ENCODE results near the gene MGAT5.

MGAT5 gene

DNA sequence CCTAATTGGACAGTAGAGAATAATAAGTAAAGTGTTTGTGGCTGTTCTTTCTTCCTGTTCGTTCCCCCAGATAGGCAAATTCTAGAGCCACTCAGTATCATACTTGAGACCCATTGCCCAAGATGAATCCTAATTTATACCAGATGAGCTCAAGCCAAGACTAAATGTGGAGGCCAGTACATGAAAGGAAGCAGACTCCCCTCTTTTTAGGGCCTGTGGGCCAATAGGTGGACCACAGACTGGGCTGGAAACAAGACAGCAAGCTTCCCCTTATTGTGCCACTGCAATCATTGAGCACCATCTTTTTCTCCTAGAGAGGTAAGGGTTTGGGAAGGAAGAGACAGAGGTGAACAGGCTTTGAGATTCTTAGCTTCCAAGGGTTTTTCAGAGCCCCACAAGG lies 141.9 kb downstream of the MGAT5 start:
- H2BK120ac ChIP-seq (ENCODE audit: low read depth, low read length) = no peak overlapping the region
- WGBS = 100% methylated on average over 1 of the region's 1 CpG
- H2BK5ac ChIP-seq (ENCODE audit: low read depth, low read length, poor library complexity, severe bottlenecking) = no peak overlapping the region
- H3K23ac ChIP-seq (ENCODE audit: low read length in 2 of 2) = no peak overlapping the region
- no peak overlapping the region for H3K4me3 ChIP-seq (ENCODE audit: insufficient read depth in 1 of 2, low read depth in 1 of 2, low read length in 2 of 2)
- H2BK15ac ChIP-seq (ENCODE audit: low read depth, poor library complexity, severe bottlenecking) = no peak overlapping the region
- peak overlapping the region in 1 of 2 experiments; percentile 26 for H2BK12ac ChIP-seq (ENCODE audit: low read length in 2 of 2)
- no peak overlapping the region for H3K9ac ChIP-seq (ENCODE audit: low read length)
- H3K4ac ChIP-seq (ENCODE audit: low read depth in 1 of 2, low read length in 2 of 2) = peak overlapping the region in 1 of 2 experiments; percentile 47
- H3K9me3 ChIP-seq (ENCODE audit: control insufficient read depth, low read length) = no peaks in the 10 kb centered on the region
- H3K36me3 ChIP-seq (ENCODE audit: control insufficient read depth in 1 of 2, insufficient read depth in 2 of 2, low read depth in 1 of 2, low read length in 2 of 2) = peaks cover 0 to 2% of the 10 kb centered on the region in 2 experiments
- H2AFZ ChIP-seq (ENCODE audit: low read depth, low read length) = no peak overlapping the region
- peaks cover 4% of the 10 kb centered on the region for H3K79me1 ChIP-seq (replicated peaks; ENCODE audit: low read length, poor library complexity, severe bottlenecking)
- H3K4me2 ChIP-seq (ENCODE audit: low read length, poor library complexity, severe bottlenecking) = no peak overlapping the region
- H2AK5ac ChIP-seq (ENCODE audit: low read length, severe bottlenecking) = no peak overlapping the region
- no peak overlapping the region for H4K8ac ChIP-seq (ENCODE audit: low read length)
- DNase-seq = no peak
- no peak overlapping the region for H3K14ac ChIP-seq (ENCODE audit: low read length in 2 of 2)
- H3K4me1 ChIP-seq (ENCODE audit: control insufficient read depth, insufficient read depth, low read depth, low read length) = peaks cover 5% of the 10 kb centered on the region
- H4K91ac ChIP-seq (ENCODE audit: low read length) = no peak overlapping the region
- H3K27me3 ChIP-seq (ENCODE audit: control insufficient read depth in 1 of 2, insufficient read depth in 1 of 2, low read length in 2 of 2) = no peaks in the 10 kb centered on the region
- no peak overlapping the region for H3K18ac ChIP-seq (ENCODE audit: low read depth in 1 of 2, low read length in 2 of 2)
- H3K27ac ChIP-seq (ENCODE audit: low read length, poor library complexity, severe bottlenecking) = no peak overlapping the region

DNA sequence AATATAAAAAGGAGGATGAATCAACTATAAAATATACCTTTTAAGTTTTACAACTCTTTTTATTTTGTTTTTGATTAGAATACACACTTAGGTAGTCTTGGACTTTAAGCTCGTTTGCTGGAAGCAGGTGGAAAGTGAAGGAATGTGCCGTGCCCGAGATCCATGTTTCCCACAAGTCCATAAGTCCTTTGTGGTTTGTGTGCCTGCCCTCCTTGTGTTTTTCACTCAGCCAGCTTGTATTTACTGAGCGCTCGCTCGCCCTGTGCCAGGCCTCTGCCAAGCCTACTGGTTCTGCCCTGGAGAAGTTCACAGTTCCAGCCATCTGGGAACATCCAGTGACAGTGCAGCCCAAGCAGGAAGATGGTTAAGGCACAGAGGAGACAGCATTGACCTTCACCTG lies 142.6 kb downstream of the MGAT5 start:
- H3K23ac ChIP-seq (ENCODE audit: low read length in 2 of 2) = peak overlapping the region in 1 of 2 experiments; percentile 48
- peak overlapping the region; percentile 49 to 50 for H3K18ac ChIP-seq (ENCODE audit: low read depth in 1 of 2, low read length in 2 of 2)
- peaks cover 5% of the 10 kb centered on the region for H3K4me1 ChIP-seq (ENCODE audit: control insufficient read depth, insufficient read depth, low read depth, low read length)

DNA sequence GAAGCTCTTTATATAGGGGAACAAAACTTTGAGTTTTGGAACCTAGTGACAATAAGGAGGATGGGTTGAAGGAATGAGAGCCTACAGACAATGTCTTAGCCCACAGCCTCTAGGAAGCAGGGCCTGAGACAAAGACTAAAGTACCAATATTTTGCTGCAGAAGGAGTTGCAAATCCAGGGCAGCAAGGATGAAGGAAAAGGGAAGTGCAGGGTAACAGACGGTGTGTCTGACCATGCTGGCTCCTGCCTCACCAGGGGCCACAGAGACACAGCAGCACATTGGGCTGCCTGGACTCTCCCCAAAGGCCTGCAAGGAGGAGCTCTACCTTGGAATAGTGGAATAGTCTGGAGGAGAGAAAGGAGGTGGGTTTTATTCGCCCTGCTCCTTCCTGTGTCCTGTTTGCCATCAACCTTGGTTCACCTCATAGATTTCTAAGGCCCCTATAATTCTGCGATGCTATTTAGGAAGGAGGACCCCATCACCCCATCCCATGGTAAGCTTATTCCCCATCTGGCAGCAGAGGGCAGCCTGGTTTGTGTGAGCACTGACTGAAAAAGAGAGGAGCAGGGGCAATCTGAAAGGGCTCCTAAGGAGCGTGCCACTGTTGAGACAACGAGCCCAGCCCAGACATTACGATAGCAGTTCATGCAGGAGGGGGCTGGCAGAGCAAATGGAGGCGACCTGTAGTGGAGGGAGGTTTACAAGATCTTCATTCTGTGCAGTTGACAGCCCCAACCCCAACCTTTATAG lies 143.4 kb downstream of the MGAT5 start:
- Histone ChIP-seq H3K4ac (ENCODE audit: low read depth in 1 of 2, low read length in 2 of 2) (no peak overlapping the region), H3K4me3 (ENCODE audit: insufficient read depth in 1 of 2, low read depth in 1 of 2, low read length in 2 of 2) (no peak overlapping the region), H3K18ac (ENCODE audit: low read depth in 1 of 2, low read length in 2 of 2) (peak overlapping the region; percentile 54 to 83), H3K27ac (ENCODE audit: low read length, poor library complexity, severe bottlenecking) (no peak overlapping the region), H3K4me2 (ENCODE audit: low read length, poor library complexity, severe bottlenecking) (no peak overlapping the region), H3K79me1 (replicated peaks; ENCODE audit: low read length, poor library complexity, severe bottlenecking) (peaks cover 4% of the 10 kb centered on the region), H3K14ac (ENCODE audit: low read length in 2 of 2) (peak overlapping the region in 1 of 2 experiments; percentile 26), H3K27me3 (ENCODE audit: control insufficient read depth in 1 of 2, insufficient read depth in 1 of 2, low read length in 2 of 2) (no peaks in the 10 kb centered on the region), H2AK5ac (ENCODE audit: low read length, severe bottlenecking) (no peak overlapping the region), H3K4me1 (ENCODE audit: control insufficient read depth, insufficient read depth, low read depth, low read length) (peaks cover 5% of the 10 kb centered on the region), H3K23ac (ENCODE audit: low read length in 2 of 2) (no peak overlapping the region), H3K9ac (ENCODE audit: low read length) (no peak overlapping the region), H2BK12ac (ENCODE audit: low read length in 2 of 2) (peak overlapping the region in 1 of 2 experiments; percentile 85), H2BK15ac (ENCODE audit: low read depth, poor library complexity, severe bottlenecking) (no peak overlapping the region), H3K9me3 (ENCODE audit: control insufficient read depth, low read length) (no peaks in the 10 kb centered on the region), H2BK120ac (ENCODE audit: low read depth, low read length) (peak overlapping the region; percentile 8), H4K8ac (ENCODE audit: low read length) (peak overlapping the region; percentile 85), H4K91ac (ENCODE audit: low read length) (peak overlapping the region; percentile 71), H2AFZ (ENCODE audit: low read depth, low read length) (no peak overlapping the region), H3K36me3 (ENCODE audit: control insufficient read depth in 1 of 2, insufficient read depth in 2 of 2, low read depth in 1 of 2, low read length in 2 of 2) (peaks cover 0 to 2% of the 10 kb centered on the region in 2 experiments), H2BK5ac (ENCODE audit: low read depth, low read length, poor library complexity, severe bottlenecking) (no peak overlapping the region)
- DNase-seq = no peak
- 90% methylated on average over 6 of the region's 7 CpGs for WGBS

More for the DNA sequence above, 142.6 kb downstream of the MGAT5 start:
- no peak overlapping the region for H2BK120ac ChIP-seq (ENCODE audit: low read depth, low read length)
- H3K4me2 ChIP-seq (ENCODE audit: low read length, poor library complexity, severe bottlenecking) = no peak overlapping the region
- H2BK5ac ChIP-seq (ENCODE audit: low read depth, low read length, poor library complexity, severe bottlenecking) = no peak overlapping the region
- H3K4ac ChIP-seq (ENCODE audit: low read depth in 1 of 2, low read length in 2 of 2) = peak overlapping the region in 1 of 2 experiments; percentile 84
- no peak overlapping the region for H2AFZ ChIP-seq (ENCODE audit: low read depth, low read length)
- no peak for DNase-seq
- H3K27ac ChIP-seq (ENCODE audit: low read length, poor library complexity, severe bottlenecking) = no peak overlapping the region
- H4K8ac ChIP-seq (ENCODE audit: low read length) = no peak overlapping the region
- no peak overlapping the region for H3K9ac ChIP-seq (ENCODE audit: low read length)
- H3K4me3 ChIP-seq (ENCODE audit: insufficient read depth in 1 of 2, low read depth in 1 of 2, low read length in 2 of 2) = no peak overlapping the region
- 80% methylated on average over 6 of the region's 6 CpGs for WGBS
- no peak overlapping the region for H2BK15ac ChIP-seq (ENCODE audit: low read depth, poor library complexity, severe bottlenecking)
- H3K14ac ChIP-seq (ENCODE audit: low read length in 2 of 2) = peak overlapping the region in 1 of 2 experiments; percentile 27
- peak overlapping the region; percentile 78 for H4K91ac ChIP-seq (ENCODE audit: low read length)
- H3K36me3 ChIP-seq (ENCODE audit: control insufficient read depth in 1 of 2, insufficient read depth in 2 of 2, low read depth in 1 of 2, low read length in 2 of 2) = peaks cover 0 to 2% of the 10 kb centered on the region in 2 experiments
- H2BK12ac ChIP-seq (ENCODE audit: low read length in 2 of 2) = peak overlapping the region in 1 of 2 experiments; percentile 95
- no peaks in the 10 kb centered on the region for H3K9me3 ChIP-seq (ENCODE audit: control insufficient read depth, low read length)
- H3K79me1 ChIP-seq (replicated peaks; ENCODE audit: low read length, poor library complexity, severe bottlenecking) = peaks cover 4% of the 10 kb centered on the region
- no peaks in the 10 kb centered on the region for H3K27me3 ChIP-seq (ENCODE audit: control insufficient read depth in 1 of 2, insufficient read depth in 1 of 2, low read length in 2 of 2)
- no peak overlapping the region for H2AK5ac ChIP-seq (ENCODE audit: low read length, severe bottlenecking)

DNA sequence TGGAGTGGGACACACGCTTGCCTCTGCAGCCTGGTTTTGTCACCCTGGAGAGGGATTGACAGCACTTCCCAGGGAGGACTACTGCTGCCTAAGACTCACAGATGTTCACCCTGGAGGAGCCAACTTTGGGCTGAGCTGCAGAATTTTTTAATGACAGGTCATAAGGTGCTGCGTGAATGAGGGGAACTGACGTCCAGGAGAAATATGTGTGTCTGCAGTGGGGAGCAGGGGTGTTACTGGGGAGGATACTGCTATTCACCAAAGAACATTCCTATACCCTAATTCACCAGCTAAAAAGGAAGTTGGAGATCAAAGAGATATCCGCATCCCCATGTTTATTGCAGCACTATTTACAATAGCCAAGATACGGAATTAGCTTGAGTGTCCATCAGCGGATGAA lies 144.4 kb downstream of the MGAT5 start:
- Histone ChIP-seq H3K4me3 (ENCODE audit: insufficient read depth in 1 of 2, low read depth in 1 of 2, low read length in 2 of 2) (no peak overlapping the region), H2BK12ac (ENCODE audit: low read length in 2 of 2) (peak overlapping the region; percentile 52 to 80), H2AK5ac (ENCODE audit: low read length, severe bottlenecking) (peak overlapping the region; percentile 18), H4K91ac (ENCODE audit: low read length) (peak overlapping the region; percentile 54), H4K8ac (ENCODE audit: low read length) (peak overlapping the region; percentile 67), H3K27me3 (ENCODE audit: control insufficient read depth in 1 of 2, insufficient read depth in 1 of 2, low read length in 2 of 2) (no peaks in the 10 kb centered on the region), H3K4ac (ENCODE audit: low read depth in 1 of 2, low read length in 2 of 2) (peak overlapping the region; percentile 60 to 75), H3K9ac (ENCODE audit: low read length) (no peak overlapping the region), H3K36me3 (ENCODE audit: control insufficient read depth in 1 of 2, insufficient read depth in 2 of 2, low read depth in 1 of 2, low read length in 2 of 2) (peaks cover 0 to 2% of the 10 kb centered on the region in 2 experiments), H3K27ac (ENCODE audit: low read length, poor library complexity, severe bottlenecking) (no peak overlapping the region), H3K4me1 (ENCODE audit: control insufficient read depth, insufficient read depth, low read depth, low read length) (peaks cover 5% of the 10 kb centered on the region), H2BK15ac (ENCODE audit: low read depth, poor library complexity, severe bottlenecking) (no peak overlapping the region), H3K9me3 (ENCODE audit: control insufficient read depth, low read length) (no peaks in the 10 kb centered on the region), H3K18ac (ENCODE audit: low read depth in 1 of 2, low read length in 2 of 2) (peak overlapping the region in 1 of 2 experiments; percentile 67), H3K4me2 (ENCODE audit: low read length, poor library complexity, severe bottlenecking) (no peak overlapping the region), H3K14ac (ENCODE audit: low read length in 2 of 2) (no peak overlapping the region), H2BK5ac (ENCODE audit: low read depth, low read length, poor library complexity, severe bottlenecking) (no peak overlapping the region), H3K79me1 (replicated peaks; ENCODE audit: low read length, poor library complexity, severe bottlenecking) (peaks cover 4% of the 10 kb centered on the region), H3K23ac (ENCODE audit: low read length in 2 of 2) (no peak overlapping the region), H2AFZ (ENCODE audit: low read depth, low read length) (no peak overlapping the region), H2BK120ac (ENCODE audit: low read depth, low read length) (no peak overlapping the region)
- DNase-seq = peak; percentile 73
- WGBS = 6% methylated on average over 5 of the region's 6 CpGs

All from mesenchymal stem cell (in vitro differentiated cells and primary cell).